NCI-H82 treated with DMSO at 0.1 percent for 48 hours (cell line): Measurements from ENCODE around the gene DGAT2.

Experiments used
- DNase-seq: peaks from one replicate; lab custom pipeline; 2025; ENCODE audit not compliant: unreplicated experiment; lab: John Stamatoyannopoulos, UW

Gene DGAT2

DNA sequence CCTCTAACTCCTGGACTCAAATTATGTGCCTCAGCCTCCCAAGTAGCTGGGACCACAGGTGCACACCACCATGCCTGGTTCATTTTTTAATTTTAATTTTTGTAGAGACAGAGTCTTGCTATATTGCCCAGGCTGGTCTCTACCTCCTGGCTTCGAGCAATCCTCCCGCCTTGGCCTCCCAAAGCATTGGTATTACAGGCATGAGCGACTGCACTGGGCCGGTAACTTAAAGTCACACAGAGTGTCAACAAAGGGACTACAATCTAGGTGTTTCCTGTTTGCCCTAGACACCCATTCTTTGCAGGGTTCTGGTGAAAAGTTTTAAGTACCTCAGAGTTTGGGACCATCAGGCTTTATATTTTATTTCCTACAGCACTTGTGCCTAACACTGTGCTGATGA lies 54.8 kb downstream of the DGAT2 start:
- no peak for DNase-seq

GRCh38 chr11:75823946-75824345 lies 55.4 kb downstream of the DGAT2 start:
- no peak for DNase-seq

- DNase-seq: no peak
Measured at GRCh38 chr11:75826461-75827230, 58.1 kb downstream of the DGAT2 start.

DNA sequence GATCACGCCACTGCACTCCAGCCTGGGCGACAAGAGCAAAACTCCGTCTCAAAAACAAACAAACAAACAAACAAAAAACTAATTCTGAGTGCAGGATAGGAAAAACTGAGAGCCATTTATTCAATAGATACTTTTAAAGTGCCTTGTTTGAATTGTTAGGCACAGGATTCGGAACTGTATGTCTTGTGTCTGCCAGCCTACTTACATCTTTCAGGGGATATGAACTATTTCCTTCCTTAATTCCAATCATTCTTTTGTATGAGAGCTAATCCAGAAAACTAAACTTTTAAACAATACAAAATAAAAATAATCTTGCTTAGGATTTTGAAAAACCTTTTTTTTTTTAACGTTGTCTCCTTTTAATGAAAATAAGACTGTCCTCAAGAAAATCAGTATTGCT lies 59.0 kb downstream of the DGAT2 start:
- DNase-seq: no peak

GRCh38 chr11:75831915-75832502 lies 63.4 kb downstream of the DGAT2 start:
- DNase-seq: no peak

DNA sequence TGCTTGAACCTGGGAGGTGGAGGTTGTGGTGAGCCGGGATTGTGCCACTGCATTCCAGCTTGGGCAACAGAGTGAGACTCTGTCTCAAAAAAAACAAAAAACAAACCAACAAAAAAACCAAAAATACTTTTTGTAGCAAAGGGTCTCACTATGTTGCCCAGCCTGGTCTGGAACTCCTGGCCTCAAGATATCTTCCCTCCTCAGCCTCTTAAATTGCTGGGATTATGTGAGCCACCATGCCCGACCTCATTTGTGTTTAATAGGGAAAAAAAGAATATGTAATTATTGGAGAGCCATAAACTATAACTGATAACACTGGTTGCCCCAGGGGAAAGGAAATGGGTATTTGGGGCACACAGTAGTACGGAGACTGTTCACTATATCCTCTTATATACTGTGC lies 66.2 kb downstream of the DGAT2 start:
- no peak for DNase-seq

DNA sequence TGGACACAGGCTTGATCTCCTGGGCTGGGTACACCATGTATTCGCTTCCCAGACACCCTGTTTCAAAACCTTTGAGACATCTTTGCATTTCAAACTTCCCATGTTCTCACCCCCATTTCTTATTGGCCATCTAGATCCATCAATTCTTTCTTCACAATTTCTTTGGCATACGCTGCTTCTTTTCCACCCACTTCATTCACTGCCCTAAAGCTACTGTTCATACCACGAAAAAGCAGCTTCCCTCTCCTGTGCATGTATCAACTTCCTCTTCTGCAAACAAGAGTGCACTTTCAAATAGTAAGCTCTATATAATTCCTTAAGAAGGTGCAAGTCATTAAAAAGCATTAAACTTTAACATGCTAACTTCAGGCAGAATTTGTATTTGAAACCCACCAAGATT lies 67.8 kb downstream of the DGAT2 start:
- no peak for DNase-seq

GRCh38 chr11:75839851-75840250 lies 71.3 kb downstream of the DGAT2 start:
- DNase-seq: no peak

DNA sequence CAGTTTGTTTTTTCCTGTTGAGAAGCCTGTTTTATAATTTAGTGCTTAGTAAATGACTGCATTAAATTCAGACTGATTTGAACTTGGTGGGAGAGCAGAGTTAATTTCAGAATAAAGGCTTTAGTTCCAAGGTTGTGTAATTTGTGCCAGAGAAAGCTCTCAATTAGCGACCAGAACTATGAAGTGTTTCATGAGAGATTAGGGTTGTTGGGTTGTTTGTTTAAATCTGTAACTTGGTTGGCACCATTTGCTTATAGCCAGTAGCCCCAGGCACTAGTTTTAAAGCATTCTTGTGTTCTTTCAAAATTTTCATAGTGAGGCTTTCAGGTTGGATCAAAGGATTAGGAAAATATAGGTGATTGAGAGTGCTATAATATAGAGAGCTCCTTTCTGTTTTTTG lies 71.9 kb downstream of the DGAT2 start:
- no peak for DNase-seq

DNA sequence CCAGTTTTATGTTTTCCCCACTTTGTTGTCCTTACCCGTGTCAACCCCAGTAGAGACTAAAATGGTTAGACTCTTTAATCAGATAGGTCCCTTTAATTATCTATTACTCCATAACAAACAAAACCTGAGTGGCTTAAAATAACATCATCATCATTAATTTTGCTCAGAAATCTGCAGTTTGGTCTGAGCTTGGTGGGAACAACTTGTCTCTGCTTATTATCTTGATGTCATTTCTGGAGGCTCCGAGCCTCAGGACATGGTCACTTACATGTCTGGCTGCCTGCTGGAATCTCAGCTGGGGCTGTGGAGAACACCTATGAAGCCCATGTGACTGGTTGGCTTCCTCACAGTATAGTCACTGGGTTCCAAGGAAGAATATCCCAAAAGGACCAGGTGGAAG lies 73.2 kb downstream of the DGAT2 start:
- DNase-seq: no peak

DNA sequence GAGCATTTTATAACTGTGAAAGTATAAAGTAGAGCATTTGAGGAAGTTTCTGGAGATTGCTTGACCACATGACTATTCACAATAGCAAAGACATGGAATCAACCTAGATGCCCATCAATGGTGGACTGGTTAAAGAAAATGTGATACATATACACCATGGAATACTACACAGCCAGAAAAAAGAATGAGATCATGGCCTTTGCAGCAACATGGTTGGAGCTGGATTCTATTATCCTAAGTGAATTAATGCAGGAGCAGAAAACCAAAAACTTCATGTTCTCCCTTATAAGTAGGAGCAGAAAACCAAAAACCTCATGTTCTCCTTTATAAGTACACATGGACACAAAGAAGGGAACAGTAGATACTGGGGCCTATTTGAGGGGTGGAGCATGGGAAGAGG lies 76.7 kb downstream of the DGAT2 start:
- DNase-seq: no peak

DNA sequence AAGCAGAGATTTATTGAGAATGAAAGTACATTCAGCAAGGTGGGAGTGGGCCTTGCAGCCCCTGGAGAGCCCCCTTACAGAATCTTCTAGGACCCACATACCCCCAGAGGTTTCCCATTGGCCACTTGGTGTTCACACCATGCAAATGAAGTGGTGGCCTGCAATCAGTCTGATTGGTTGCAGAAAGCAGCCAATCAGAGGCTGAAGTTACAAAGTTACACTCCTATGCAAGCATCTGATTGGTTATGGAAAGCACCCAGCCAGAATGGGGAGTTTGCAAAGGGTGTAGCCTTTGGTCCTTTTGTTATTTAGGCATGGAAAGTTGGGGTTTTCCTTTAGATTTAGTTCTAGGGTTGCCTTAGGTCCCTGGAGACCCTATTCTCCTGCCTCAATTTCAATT lies 81.3 kb downstream of the DGAT2 start:
- no peak for DNase-seq

GRCh38 chr11:75850787-75851186 lies 82.2 kb downstream of the DGAT2 start:
- DNase-seq: no peak
